Forelimb muscle (tissue), 1 donor: Measurements from ENCODE around the gene TRA2B. TPM values are rescaled to one million over a fixed set of nuclear protein-coding genes. Genes with fewer than 3 reads are reported as not detected.

ENCODE experiments used
- DNase-seq: peaks from one replicate; pipeline ENCODE4 v3.0.0-alpha.2; 2013; ENCODE audit warnings: low read depth
- polyA plus RNA-seq: library from polyadenylated mRNA; unstranded; fragments of 120-200 nt; gene quantifications from one replicate; pipeline ENCODE4 v1.2.1, GENCODE V29; 2013; ENCODE audit not compliant: insufficient read length

TRA2B gene
- polyA plus RNA-seq, 1 donor = 154 TPM

GRCh38 chr3:185950728-185951127, 12.9 kb upstream of the TRA2B start:
- no peak for DNase-seq

GRCh38 chr3:185949515-185949914, 11.7 kb upstream of the TRA2B start:
- DNase-seq = no peak

- no peak for DNase-seq
Observed at GRCh38 chr3:185948292-185948691, 10.5 kb upstream of the TRA2B start.

- no peak for DNase-seq
Observed at GRCh38 chr3:185943760-185944106, 5.9 kb upstream of the TRA2B start.

- no peak for DNase-seq
Observed at GRCh38 chr3:185942907-185943759, 5.3 kb upstream of the TRA2B start.

GRCh38 chr3:185942396-185942795, 4.6 kb upstream of the TRA2B start:
- DNase-seq = no peak

GRCh38 chr3:185940951-185941350, 3.1 kb upstream of the TRA2B start:
- no peak for DNase-seq

- DNase-seq = no peak
Observed at GRCh38 chr3:185939721-185940120, 1.9 kb upstream of the TRA2B start.

GRCh38 chr3:185936814-185937688, 763 bp downstream of the TRA2B start:
- DNase-seq = peak; percentile 70

GRCh38 chr3:185936273-185936629, 1.6 kb downstream of the TRA2B start:
- no peak for DNase-seq

GRCh38 chr3:185935465-185936272, 2.1 kb downstream of the TRA2B start:
- no peak for DNase-seq

GRCh38 chr3:185934767-185935464, 2.9 kb downstream of the TRA2B start:
- DNase-seq = no peak

- DNase-seq = no peak
Observed at GRCh38 chr3:185934174-185934557, 3.6 kb downstream of the TRA2B start.

- no peak for DNase-seq
Observed at GRCh38 chr3:185933374-185934173, 4.2 kb downstream of the TRA2B start.

GRCh38 chr3:185931777-185932612, 5.8 kb downstream of the TRA2B start:
- DNase-seq = no peak

- DNase-seq = no peak
Observed at GRCh38 chr3:185930393-185931107, 7.3 kb downstream of the TRA2B start.

GRCh38 chr3:185929192-185930151, 8.3 kb downstream of the TRA2B start:
- no peak for DNase-seq

GRCh38 chr3:185928496-185928895, 9.3 kb downstream of the TRA2B start:
- no peak for DNase-seq
